ENCODE measurements around the gene EPN2.

Gene EPN2

DNA sequence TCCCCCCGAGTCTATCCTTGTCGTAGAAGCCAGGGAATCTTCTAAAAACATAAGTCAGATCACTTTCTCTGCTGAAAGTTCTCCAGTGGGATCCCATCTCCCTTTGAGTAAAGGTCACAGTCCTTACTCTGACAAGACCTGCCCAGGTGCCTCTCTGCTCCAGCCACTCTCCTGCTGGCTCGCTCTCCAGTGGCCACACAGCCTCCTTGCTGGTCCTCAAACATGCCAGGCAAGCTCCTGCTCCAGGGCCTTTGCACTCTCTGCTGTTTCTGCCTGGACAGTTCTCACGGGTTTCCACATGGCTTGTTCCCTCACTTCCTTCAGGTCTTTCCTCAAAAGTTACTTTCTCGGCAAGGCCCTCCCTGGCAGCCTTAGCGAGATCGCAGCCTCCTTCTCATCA is 122.0 kb downstream of the EPN2 start:
- TF ChIP-seq, protein P1, sequence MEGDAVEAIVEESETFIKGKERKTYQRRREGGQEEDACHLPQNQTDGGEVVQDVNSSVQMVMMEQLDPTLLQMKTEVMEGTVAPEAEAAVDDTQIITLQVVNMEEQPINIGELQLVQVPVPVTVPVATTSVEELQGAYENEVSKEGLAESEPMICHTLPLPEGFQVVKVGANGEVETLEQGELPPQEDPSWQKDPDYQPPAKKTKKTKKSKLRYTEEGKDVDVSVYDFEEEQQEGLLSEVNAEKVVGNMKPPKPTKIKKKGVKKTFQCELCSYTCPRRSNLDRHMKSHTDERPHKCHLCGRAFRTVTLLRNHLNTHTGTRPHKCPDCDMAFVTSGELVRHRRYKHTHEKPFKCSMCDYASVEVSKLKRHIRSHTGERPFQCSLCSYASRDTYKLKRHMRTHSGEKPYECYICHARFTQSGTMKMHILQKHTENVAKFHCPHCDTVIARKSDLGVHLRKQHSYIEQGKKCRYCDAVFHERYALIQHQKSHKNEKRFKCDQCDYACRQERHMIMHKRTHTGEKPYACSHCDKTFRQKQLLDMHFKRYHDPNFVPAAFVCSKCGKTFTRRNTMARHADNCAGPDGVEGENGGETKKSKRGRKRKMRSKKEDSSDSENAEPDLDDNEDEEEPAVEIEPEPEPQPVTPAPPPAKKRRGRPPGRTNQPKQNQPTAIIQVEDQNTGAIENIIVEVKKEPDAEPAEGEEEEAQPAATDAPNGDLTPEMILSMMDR (conservative IDR thresholded peaks at IDR 0.05; ENCODE audit: control insufficient read depth, insufficient read depth, low read depth, low read length): no peak
- DNase-seq (ENCODE audit: low read depth): no peak
- H3K4me3 ChIP-seq (ENCODE audit: control insufficient read depth, low read depth, low read length): no peak overlapping the region

- no peak for DNase-seq (ENCODE audit: low read depth)
- no peak overlapping the region for H3K4me3 ChIP-seq (ENCODE audit: control insufficient read depth, low read depth, low read length)
- TF ChIP-seq, protein P1 (conservative IDR thresholded peaks at IDR 0.05; ENCODE audit: control insufficient read depth, insufficient read depth, low read depth, low read length): no peak
Measured at GRCh38 chr17:19359856-19360255, 122.7 kb downstream of the EPN2 start.

DNA sequence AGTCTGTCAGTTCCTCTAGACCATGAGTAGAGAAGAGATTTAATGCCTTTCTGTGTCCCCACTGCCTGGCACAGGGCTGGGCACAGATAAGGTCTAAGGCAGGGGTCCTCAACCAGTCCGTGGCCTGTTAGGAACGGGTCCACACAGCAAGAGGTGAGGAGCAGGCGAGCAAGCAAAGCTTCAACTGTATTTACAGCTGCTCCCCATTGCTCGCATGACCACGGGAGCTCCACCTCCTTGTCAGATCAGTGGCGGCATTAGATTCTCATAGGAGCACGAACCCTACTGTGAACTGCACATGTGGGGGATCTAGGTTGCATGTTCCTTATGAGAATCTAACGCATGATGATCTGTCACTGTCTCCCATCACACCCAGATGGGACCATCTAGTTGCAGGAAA is 123.6 kb downstream of the EPN2 start:
- TF ChIP-seq, protein P1 (conservative IDR thresholded peaks at IDR 0.05; ENCODE audit: control insufficient read depth, insufficient read depth, low read depth, low read length): no peak
- no peak overlapping the region for H3K4me3 ChIP-seq (ENCODE audit: control insufficient read depth, low read depth, low read length)
- DNase-seq (ENCODE audit: low read depth): no peak

DNA sequence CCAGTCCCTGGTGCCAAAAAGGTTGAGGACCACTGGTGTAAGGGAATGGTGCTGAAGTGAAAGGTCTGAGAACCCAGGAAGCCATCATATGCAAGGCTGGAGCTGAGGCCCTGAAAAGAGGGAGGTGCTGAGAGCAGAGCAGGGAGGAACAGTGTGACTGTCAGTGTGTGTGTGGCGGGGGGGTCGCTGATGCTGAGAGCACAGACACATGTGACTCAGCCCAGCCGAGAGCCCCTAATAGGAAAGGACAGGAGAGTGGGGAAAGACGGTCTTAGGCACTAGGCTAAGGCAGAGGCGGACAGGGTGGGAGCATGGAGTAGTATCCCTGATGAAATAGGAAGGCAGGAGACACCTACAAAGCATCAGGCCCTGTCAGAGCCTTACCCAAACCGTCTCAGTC is 124.2 kb downstream of the EPN2 start:
- DNase-seq (ENCODE audit: low read depth): no peak
- no peak overlapping the region for H3K4me3 ChIP-seq (ENCODE audit: control insufficient read depth, low read depth, low read length)
- TF ChIP-seq, protein P1 (conservative IDR thresholded peaks at IDR 0.05; ENCODE audit: control insufficient read depth, insufficient read depth, low read depth, low read length): no peak

- DNase-seq (ENCODE audit: low read depth): no peak
- H3K4me3 ChIP-seq (ENCODE audit: control insufficient read depth, low read depth, low read length): peak overlapping the region; percentile 71
- TF ChIP-seq, protein P1 (conservative IDR thresholded peaks at IDR 0.05; ENCODE audit: control insufficient read depth, insufficient read depth, low read depth, low read length): no peak
Measured at GRCh38 chr17:19361944-19362276, 124.7 kb downstream of the EPN2 start.

DNA sequence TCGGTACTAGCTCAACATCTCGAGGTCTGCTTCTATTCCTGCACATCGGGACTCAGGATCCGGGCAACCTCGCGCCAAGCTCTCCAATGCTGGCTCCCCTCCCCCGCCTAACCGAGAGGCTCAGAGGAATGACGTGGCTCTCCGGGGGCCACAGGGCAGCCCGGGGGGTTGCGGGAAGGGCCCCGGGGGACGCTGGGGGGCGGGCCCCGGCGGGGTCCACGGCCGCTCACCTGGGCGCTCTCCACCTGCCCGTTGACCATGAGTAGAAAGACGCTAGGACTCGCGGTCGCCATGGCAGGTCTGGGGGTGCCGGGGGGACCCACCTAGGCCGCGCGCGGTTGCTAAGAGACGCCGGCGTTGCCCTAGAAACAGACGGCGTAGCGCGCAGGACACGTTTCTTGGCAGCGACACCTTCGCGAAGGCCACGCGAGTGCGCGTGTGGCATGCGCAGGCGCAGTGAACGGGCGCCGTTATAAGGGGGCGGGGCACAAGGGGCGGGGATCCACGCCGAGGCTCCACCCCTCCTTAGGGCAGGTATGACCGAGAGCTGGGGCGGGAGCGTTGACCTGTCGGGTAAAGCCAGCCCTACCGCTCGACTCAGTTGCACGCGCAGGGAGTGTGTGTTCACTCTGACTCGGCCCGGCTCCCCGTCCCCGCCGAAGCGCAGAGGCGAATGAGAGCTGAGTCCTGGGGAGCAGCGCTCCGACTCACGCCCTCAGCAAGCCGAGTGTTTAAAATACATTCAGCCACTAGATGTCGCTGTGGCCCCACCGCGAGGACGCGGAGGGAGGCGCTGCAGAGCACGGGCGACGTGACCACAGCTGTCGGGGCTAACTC is 125.3 kb downstream of the EPN2 start, which contains the start of gene B9D1:
Gene B9D1 (minus strand): TSS at position 447 of the 837 bp plus-strand sequence. CDS start 154 bp downstream, at position 293.
- peak; percentile 88 for DNase-seq (ENCODE audit: low read depth)
- peak within 1 kb of the TSS; percentile 71 for H3K4me3 ChIP-seq (ENCODE audit: control insufficient read depth, low read depth, low read length)
- TF ChIP-seq, protein P1 (conservative IDR thresholded peaks at IDR 0.05; ENCODE audit: control insufficient read depth, insufficient read depth, low read depth, low read length): peak; percentile 78
